Endothelial cell (in vitro differentiated cells): ENCODE measurements around the gene SH3BP5L. TPM values are rescaled to one million over a fixed set of nuclear protein-coding genes. Genes with fewer than 3 reads are reported as not detected.

Experiments used
- DNase-seq: peaks from one replicate; pipeline ENCODE4 v3.0.0; 2021; ENCODE audit warnings: low spot score
- H3K27ac Mint-ChIP-seq: one replicate; pipeline ENCODE4 v1.8.0; 2021; ENCODE audit warnings: mixed read lengths, inconsistent platforms; ENCODE audit not compliant: unreplicated experiment
- H3K27me3 Mint-ChIP-seq: one replicate; pipeline ENCODE4 v1.8.0; 2021; ENCODE audit warnings: mild to moderate bottlenecking, moderate library complexity, mixed read lengths, inconsistent platforms; ENCODE audit not compliant: unreplicated experiment
- H3K36me3 Mint-ChIP-seq: one replicate; pipeline ENCODE4 v1.8.0; 2021; ENCODE audit warnings: mild to moderate bottlenecking, low read depth, mixed read lengths, inconsistent platforms; ENCODE audit not compliant: unreplicated experiment
- H3K4me1 Mint-ChIP-seq: one replicate; pipeline ENCODE4 v1.8.0; 2021; ENCODE audit warnings: mild to moderate bottlenecking, mixed read lengths, inconsistent platforms; ENCODE audit not compliant: unreplicated experiment
- H3K4me3 Mint-ChIP-seq: one replicate; pipeline ENCODE4 v1.8.0; 2021; ENCODE audit warnings: mild to moderate bottlenecking, mixed read lengths, inconsistent platforms; ENCODE audit not compliant: unreplicated experiment
- H3K9me3 Mint-ChIP-seq: one replicate; pipeline ENCODE4 v1.8.0; 2021; ENCODE audit warnings: mixed read lengths, inconsistent platforms; ENCODE audit not compliant: unreplicated experiment
- CTCF ChIP-seq: fragments of 200-600 bp; sonication (generic); IDR thresholded peaks from one replicate; pipeline ENCODE4 v1.5.0; 2021; ENCODE audit warnings: antibody characterized with exemption; ENCODE audit not compliant: unreplicated experiment
- total RNA-seq: library from RNA; stranded (reverse); fragmentation: NEBNext Ultra II Directional; extraction: Animal tissue kit (Norgen Biotek cat#: 25700); gene quantifications from one replicate; pipeline ENCODE4 v1.2.1, GENCODE V29; 2021; ENCODE audit not compliant: unreplicated experiment

SH3BP5L gene
- total RNA-seq, 1 donor from 2014 or later = 30.7 TPM

GRCh38 chr1:248815407-248816034, 10.2 kb downstream of the SH3BP5L start:
- DNase-seq = no peak
- Mint-ChIP-seq H3K4me3 (peak overlapping the region; percentile 12), H3K27me3 (peaks cover 15% of the 10 kb centered on the region), H3K4me1 (peaks cover 40% of the 10 kb centered on the region), H3K9me3 (no peaks in the 10 kb centered on the region), H3K27ac (peak overlapping the region; percentile 76), H3K36me3 (peaks cover 62% of the 10 kb centered on the region)
- TF ChIP-seq CTCF = no peak

GRCh38 chr1:248814351-248814750, 11.4 kb downstream of the SH3BP5L start:
- peaks cover 64% of the 10 kb centered on the region for H3K36me3 Mint-ChIP-seq

GRCh38 chr1:248813546-248813945, 12.2 kb downstream of the SH3BP5L start:
- DNase-seq = no peak
- no peaks in the 10 kb centered on the region for H3K9me3 Mint-ChIP-seq
- peaks cover 28% of the 10 kb centered on the region for H3K4me1 Mint-ChIP-seq
- peaks cover 60% of the 10 kb centered on the region for H3K36me3 Mint-ChIP-seq
- peak overlapping the region; percentile 83 for H3K4me3 Mint-ChIP-seq
- peak overlapping the region; percentile 80 for H3K27ac Mint-ChIP-seq
- peaks cover 17% of the 10 kb centered on the region for H3K27me3 Mint-ChIP-seq
- TF ChIP-seq CTCF = no peak

More at GRCh38 chr1:248814351-248814750, 11.4 kb downstream of the SH3BP5L start:
- H3K27ac Mint-ChIP-seq = peak overlapping the region; percentile 38
- no peak for DNase-seq
- no peaks in the 10 kb centered on the region for H3K9me3 Mint-ChIP-seq
- H3K27me3 Mint-ChIP-seq = peaks cover 18% of the 10 kb centered on the region
- H3K4me1 Mint-ChIP-seq = peaks cover 34% of the 10 kb centered on the region
- peak overlapping the region; percentile 83 for H3K4me3 Mint-ChIP-seq
- TF ChIP-seq CTCF = no peak

GRCh38 chr1:248812736-248813425, 12.8 kb downstream of the SH3BP5L start:
- Mint-ChIP-seq H3K27me3 (peaks cover 21% of the 10 kb centered on the region), H3K9me3 (no peaks in the 10 kb centered on the region), H3K4me3 (peak overlapping the region; percentile 72), H3K36me3 (peaks cover 56% of the 10 kb centered on the region), H3K4me1 (peaks cover 28% of the 10 kb centered on the region), H3K27ac (peak overlapping the region; percentile 80)
- no peak for DNase-seq
- no peak for TF ChIP-seq CTCF
